Umbilical cord (tissue), 2 donors: ENCODE results near the gene SIRT6. TPM values are rescaled to one million over a fixed set of nuclear protein-coding genes. Genes with fewer than 3 reads are reported as not detected.
"Not testable (repeated sequence)": the region's sequence is repeated elsewhere in the genome, so short reads cannot be mapped to it uniquely, and the experiment has no call there.

Experiments
- DNase-seq: peaks from one replicate; pipeline ENCODE4 v3.0.0-alpha.2; 2015; ENCODE audit warnings: low spot score
- total RNA-seq: library from RNA; depleted of rRNA; stranded (reverse); fragments of >200 nt; gene quantifications from one replicate; pipeline ENCODE4 v1.2.3, GENCODE V29; 2014; ENCODE audit warnings: low replicate concordance; ENCODE audit not compliant: insufficient read depth

Gene SIRT6
- total RNA-seq, 1 donor from 2014 or later, result 2.2 TPM

DNA sequence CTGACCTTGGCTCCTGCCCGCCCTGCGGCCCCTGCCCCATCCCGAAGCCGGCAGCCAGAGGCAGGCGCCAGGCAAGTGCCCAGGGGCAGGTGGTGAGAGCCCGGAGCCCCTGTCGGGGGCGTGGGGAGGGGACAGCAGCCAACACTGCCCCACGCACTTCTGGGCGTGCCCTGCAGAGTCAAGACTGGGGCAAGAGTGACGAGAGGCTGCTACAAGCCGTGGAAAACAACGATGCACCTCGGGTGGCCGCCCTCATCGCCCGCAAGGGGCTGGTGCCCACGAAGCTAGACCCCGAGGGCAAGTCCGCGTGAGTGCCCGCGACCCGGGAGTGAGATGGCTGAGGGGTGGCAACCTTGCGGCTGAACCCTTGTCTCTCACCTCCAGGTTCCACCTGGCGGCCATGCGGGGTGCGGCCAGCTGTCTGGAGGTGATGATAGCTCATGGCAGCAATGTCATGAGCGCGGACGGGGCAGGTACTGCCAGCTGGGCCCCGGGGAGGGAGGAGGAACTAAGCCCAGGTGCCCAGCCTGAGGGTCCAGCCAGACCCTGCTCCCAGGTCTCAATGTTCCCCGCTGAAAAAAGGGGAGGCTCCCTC is 17.4 kb upstream of the SIRT6 start:
- no peak for DNase-seq

DNA sequence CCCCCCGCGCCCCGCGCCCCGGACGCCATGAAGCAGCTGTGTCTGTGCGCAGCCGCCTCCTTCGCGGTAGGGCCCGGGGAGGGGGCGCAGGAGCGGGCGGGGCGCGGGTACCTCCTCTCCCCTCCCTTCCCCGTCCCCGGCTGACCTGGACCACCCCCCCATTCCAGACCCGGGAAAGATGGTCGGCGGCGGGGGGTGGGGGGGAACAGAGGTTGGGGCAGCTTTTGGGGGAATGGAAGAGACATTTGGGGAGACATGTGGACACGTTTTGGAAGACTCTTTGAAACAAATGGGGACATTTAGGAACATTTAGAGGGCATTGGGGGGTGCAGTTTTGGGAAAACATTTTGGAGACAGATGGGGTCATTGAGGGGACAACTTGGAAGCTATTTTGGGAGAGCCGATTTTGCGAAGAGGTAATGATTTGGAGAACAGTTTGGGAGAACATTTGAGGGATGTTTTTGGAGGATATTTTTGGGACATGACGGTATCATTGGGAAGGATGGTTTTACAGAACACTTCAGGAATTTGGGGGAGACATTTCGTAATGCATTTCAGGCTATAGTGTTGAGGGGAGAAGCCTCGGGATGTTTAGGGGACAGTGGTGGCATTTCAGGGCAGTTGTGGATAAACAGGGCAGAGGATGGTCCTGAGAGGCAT is 16.2 kb upstream of the SIRT6 start:
- DNase-seq, result no peak

DNA sequence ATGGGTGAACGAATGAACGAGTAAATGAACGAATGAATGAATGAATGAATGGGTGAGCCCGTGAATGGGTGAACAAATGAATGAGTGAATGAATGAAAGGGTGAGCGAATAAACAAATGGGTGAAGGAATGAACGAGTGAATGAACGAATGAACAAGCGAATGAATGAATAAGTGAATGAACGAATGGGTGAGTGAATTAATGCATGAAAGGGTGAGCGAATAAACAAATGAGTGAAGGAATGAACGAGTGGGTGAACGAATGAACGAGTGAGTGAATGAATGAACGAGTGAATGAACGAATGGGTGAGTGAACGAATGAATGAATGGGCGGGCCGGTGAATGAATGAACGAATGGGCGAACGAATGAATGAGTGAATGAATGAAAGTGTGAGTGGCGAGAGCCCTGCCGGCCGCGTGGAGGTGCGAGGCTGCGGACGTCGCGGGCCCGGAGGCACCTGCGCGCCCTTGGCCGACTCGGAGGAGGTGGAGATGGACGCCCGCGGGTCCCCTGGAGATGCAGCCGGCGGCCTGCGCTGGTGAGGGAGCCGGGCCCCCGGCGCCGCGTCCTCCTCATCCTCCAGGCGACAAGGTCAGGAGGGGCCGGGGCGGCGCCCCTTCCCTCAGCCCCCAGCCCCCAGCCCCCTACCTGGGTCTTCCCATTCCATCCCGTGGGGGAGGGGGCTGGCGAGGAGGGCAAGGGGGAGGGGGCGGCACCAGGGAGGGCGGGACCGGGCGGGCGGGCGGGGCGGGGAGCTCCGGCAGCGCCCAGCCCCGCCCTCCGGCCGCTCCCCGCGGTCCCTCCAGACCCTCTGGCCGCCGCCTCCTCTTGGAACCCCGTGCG is 15.5 kb upstream of the SIRT6 start:
- no peak for DNase-seq

DNA sequence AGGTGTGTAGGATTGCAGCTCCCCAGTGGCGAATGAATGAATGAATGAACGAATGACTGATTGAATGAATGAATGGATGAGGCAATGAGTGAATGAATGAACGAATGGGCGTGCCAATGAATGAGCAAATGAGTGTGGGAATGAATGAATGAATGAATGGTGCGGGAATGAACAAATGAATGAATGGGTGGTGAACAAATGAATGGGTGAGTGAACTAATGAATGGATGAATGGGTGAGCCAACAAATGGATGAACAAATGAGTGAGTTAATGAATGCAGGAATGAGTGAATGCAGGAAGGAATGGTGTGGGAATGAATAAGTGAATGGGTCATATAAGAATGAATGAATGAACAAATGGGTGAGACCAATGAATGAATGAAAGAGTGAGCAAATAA is 14.9 kb upstream of the SIRT6 start:
- DNase-seq, result no peak

DNA sequence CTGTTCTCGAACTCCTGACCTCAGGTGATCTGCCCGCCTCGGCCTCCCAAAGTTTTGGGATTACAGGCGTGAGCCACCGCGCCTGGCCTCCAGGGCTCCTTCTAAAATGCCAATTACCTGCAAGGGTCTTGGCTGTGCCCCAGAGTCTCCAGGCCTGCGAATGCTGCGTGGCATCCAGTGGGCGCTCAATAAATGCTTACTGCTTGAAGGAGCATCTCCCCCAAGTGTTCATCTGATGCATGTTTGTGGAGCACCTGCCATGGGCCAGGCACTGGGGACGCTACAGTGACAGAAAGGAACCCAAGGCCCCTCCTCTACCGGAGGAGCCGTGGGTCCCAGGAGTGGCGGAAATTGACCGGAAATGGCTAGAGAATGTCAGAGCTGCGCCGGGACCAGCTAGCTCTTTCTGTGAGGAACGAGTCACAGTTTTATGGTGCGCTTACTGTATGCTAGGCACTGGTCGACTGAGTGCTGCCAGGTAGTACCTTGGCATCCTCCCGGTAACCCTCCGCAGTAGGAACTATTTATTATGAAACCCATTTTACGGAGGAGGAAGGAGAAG is 14.3 kb upstream of the SIRT6 start:
- DNase-seq, result no peak

DNA sequence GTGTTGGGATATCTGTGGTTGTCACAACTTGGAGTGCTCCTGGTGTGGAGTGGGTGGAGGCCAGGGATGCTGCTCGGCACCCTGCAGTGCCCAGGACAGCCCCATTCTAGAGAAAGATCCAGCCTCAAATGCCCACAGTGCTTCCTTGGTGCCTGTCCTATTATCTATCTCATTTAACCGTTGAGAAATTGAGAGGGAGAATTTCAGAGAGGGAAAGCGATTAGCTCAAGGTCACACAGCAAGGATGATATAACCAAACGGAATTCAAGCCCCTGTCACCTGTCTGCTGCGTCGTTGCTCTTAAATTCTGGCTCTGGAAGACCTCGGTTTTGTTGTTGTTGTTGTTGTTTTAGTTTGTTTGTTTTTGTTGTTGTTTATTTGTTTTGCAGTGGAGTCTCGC is 13.6 kb upstream of the SIRT6 start:
- no peak for DNase-seq

DNA sequence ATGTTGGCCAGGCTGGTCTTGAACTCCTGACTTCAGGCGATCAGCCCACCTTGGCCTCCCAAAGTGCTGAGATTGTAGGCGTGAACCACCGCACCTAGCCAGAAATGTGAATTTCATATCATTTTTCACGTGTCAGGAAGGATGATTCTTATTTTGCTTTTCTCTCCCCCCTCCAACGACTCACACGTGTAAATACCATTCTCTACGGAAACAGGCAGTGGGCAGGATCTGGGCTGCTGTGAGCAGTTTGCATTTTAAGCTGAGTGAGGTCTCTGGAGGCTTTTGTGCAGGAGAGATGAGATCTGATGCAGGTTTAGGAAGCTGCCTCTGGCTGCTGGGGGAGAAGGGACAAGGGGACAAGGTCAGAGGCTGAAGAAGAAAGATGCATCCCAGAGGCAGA is 12.0 kb upstream of the SIRT6 start:
- DNase-seq, result no peak

DNA sequence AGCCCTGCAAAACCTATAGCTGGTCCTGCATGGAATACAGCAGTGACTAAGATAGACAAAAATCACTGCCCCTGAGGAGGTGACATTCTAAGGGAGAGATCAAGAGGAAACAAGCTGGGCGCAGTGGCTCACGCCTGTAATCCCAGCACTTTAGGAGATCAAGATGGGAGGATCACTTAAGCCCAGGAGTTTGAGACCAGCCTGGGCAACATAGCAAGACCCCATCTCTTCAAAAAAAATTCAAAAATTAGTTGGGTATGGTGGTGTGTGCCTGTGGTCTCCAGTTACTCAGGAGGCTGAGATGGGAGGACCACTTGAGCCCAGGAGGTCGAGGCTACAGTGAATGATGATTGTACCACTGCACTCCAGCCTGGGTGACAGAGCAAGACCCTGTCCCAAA is 10.2 kb upstream of the SIRT6 start:
- DNase-seq, result not testable (repeated sequence)

DNA sequence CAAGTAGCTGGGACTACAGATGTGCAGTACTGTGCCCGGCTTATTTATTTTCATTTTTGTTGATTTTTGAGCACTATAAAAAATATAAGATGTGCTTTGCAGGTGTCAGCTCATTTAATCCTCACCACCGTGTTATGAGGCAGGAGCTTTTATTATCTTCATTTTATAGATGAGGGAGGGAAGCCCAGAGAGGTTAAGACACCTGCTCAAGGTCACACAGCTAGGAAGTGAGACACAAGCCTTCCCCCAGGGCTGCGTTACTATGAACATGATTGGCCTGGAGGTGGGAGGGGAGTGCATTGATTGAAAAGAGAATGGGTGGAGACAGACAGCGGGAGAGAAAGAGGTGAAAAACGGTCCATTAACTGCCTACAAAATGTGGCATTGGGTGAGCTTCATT is 7.3 kb upstream of the SIRT6 start:
- DNase-seq, result no peak

DNA sequence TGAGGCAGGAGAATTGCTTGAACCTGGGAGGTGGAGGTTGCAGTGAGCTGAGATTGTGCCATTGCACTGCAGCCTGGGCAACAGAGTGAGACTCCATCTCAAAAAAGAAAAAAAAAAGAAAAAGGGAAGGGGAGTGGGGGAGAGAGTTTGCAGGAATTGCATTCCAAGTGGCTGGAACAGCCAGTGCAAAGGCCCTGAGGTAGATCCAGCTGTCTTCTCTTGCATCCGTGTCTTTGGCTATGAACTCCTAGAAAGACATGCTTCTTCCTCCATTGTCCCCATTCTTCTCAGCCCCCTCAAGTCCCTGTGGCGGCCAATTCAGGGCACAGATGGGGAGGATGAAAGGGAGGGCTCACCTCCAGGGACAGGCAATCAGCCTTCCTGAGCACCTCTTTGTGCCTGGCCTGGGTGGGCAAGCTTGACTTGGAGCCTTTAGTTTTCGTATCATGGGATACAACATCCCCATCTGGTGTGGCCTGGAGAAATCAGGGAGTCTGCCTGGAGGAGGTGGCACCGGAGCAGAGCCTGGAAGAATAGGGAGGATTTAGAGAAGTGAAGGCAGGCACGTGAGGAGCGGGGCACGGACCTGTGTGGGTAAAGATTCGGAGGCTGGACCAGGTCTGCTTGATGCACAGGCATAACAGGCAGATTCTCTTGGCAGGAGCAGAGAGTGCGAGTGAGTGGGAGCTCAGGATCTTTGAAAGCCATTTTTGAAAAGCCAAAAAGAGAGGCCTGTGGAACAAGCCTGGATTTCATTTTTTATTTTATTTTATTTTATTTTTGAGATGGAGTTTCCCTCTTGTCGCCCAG is 5.2 kb upstream of the SIRT6 start:
- no peak for DNase-seq

DNA sequence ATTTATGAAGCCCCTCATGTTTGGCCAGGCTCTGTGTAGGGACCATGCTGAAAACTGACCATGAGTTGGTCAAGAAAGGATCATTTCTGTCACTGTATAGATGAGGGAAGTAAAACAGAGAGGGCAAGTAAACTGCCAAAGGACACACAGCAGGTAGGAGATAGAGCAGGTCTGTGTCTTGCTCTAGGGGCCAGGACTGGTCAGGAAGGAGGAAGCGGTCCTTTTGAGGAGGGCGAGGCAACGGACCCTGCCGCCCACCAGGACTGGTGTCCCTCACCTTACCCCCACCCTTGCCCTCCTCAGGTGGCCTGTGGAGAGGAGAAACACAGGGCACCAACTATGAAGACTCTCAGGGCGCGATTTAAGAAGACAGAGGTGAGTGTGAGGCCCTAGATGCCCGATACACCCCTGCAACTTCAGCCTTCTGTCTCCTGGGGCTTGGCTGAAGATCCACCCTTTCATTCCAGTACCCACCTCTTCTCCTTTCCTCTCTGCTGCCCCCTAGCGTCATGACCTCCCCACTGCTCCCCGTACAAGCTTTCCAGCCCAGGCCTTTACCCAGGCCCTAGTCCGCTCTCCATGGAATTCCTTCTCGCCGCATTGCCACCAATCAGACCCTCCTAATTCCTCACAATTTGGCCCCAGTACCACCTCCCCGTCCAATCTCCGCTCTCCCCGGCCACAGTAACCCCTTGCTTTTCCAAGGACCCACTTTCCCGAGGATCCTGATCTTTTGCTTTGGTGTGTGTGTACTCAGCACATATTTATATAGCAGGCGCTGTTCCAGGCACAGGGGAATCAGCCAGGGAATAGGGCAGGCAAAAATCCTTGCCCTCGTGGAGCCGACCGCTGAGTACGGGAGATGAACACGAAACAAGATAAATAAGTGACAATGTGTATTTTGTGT is 4.0 kb upstream of the SIRT6 start:
- DNase-seq, result peak; percentile 53

DNA sequence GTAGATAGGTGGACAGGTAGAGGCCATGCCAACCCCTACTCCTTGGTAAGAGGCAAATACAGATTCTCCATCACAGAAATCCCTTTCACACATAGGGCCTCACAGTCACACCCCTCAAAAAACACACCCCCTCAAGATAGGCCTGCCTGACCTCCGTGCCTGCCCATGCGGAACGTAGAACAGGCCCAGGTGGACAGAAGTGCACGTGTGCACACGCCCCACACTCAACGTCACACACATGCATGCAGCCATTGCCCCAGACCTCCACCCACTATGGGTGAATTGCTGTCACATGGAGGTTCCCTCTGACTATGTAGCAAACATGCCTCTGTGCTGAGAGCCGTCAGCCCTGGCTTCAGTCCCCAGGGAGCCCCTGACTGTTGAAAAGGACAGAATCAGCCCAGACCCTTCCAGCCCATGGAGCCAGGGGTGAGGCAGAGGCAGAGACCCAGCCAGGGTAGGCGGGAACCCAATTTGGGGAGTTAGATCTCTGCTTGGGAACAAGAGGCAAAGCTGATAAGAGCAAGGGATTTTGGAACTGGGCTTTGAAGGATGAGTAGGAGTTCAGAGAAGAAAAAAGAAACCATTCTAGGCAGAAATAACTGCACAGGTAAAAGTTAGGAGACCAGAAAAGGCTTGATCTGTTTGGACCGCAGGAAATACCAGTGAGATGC is 3.2 kb upstream of the SIRT6 start:
- DNase-seq, result no peak

DNA sequence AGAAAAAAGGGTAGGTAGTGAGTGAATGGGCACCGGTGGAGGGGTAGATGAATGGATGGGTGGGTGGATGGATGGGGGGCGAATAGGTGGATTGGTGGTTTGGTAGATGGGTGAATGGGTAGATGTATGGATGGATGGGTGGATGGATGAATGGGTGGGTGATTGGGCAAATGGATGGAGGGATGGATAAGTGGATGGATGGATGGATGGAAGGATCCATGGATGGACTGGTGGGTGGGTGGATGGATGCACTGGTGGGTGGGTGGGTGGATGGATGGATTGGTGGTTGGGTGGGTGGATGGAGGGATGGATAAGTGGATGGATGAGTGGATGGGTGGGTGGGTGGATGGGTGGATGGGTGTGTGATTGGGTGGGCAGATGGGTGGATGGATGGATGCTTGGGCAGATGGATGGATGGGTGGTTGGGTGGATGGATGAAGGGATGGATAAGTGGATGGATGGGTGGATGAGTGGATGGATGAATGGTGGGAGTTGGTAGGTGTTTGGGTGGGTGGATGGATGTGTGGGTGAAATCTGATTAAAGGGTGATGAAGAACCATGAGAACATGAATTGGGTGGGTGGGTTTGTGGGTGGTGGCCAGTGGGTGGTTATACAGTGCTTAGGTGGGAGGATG is 2.5 kb upstream of the SIRT6 start:
- no peak for DNase-seq

DNA sequence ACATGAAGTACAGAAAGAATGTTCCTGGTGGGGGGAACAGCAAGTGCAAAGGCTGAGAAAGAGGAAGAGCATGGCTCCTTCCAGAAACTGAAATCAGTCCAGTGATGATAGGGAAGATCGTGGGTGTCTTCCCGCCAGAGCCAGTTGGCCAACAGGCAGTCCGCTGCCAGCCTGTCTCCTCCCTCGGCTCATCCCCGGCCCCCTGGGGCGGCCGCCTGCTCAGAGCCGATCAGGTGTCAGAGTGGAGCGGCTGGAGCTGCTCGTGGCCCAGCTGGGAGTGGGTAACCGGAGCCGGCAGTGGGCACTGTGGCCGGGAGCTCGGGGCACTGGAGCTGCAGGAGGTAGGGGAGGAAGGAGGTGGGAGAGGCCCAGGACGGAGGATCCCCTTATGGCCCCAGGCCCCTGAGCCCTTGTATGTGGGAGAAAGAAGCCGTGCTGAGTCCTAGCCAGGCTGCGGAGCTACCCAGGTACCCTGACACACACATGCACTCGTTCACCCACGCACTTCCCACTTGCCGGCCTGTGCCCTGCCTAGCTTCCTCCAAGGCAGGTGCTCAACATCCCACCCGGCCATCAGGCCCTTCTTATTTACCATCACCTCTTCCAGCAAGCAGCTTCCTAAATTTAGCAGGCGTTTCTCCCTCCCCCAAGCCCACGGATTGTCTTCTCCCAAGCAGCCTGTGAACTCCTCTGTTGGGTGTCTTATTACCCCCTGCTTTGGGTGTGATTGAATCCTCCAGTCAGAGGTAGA is 1.8 kb upstream of the SIRT6 start:
- DNase-seq, result no peak

DNA sequence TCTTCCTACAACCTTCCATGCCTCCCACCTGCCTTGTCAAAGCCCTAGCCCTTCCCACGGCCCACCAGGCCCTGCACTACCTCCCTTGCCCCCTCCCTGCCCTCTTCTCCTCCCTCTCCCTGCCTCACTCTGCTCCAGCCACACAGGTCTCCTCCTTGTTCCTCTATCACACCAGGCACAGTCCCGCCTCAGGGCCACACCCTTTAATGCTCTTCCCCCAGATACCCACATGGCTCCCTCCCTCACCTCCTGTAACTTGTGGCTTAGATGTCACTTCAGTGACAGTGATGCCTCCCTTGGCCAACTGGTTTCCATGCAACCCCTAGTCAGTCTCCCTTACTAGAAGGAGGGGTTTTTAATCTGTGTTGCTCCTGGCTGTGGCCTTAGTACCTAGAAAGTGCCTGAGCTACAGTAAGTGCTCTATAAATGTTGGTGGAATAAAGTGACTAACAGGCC is 1.3 kb downstream of the SIRT6 start:
- no peak for DNase-seq

DNA sequence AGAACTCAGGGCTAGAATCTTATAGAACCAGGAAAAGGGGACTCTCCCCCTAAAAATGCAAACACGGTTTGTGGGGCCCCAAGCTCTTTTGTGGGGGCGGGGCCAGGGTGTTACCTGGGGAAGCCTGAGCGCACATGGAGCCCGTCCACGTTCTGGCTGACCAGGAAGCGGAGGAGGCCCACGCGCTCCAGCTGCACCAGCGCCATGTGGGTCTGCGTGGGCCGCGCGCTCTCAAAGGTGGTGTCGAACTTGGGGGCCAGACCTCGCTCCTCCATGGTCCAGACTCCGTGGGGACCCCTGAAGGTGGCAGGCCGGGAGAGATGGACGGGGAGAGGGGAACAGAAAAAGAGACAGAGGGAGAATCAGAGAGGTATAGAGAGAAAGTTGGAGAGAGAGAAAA is 3.4 kb downstream of the SIRT6 start:
- DNase-seq, result no peak

DNA sequence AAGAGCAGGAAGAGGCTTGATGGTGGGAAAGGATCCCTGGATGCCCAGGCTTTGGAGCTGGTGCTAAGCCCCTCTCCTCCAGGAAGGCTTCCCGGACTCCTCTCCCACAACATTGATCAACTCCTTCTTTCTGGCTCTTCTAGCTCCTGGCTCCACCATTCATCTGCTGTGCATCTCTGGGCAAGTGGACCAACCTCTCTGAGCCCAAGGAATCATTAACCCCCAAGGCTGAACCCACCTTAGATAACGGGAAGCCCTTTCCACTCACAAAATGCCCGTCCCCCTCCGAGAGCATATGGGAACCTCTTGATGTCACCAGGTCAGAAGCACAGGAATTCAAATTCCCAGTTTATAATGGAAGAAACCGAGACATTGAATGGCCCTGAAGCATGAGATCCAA is 5.2 kb downstream of the SIRT6 start:
- no peak for DNase-seq

DNA sequence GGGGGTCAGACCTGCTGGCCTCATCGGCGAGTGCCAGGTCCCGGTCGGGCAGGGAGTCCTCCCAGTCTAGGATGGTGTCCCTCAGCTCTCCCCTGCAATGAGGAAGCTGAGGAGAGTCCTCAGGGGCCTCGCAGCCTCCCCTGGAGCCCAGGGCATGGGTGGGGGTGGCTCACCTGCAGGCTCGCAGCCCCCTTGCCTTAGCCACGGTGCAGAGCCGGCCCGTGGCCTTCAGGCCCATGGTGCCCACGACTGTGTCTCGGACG is 6.8 kb downstream of the SIRT6 start:
- DNase-seq, result no peak
